Transverse colon (tissue), 4 donors: Measurements from ENCODE around the gene LHX3.
"Not testable (repeated sequence)": the region's sequence is repeated elsewhere in the genome, so short reads cannot be mapped to it uniquely, and the experiment has no call there.

Source experiments
- EP300 ChIP-seq: sonication (generic); formaldehyde crosslinking; IDR thresholded peaks from one replicate; pipeline ENCODE4 v1.6.1; 2017; ENCODE audit warnings: antibody characterized with exemption, low read depth
- POLR2A ChIP-seq: fragments of 450-650 bp; IDR thresholded peaks from one replicate; pipeline ENCODE4 v1.6.1; 2016; ENCODE audit warnings: antibody characterized with exemption, mild to moderate bottlenecking, moderate library complexity
- POLR2AphosphoS5 ChIP-seq, 3 donors: sonication (generic); formaldehyde crosslinking; IDR thresholded peaks; one replicate each; pipeline ENCODE4 v1.6.1; 2016; ENCODE audit warnings: antibody characterized with exemption in 3 of 3
- TF ChIP-seq, protein P1 (sequence below), 5 experiments: fragments of 200-600 bp in 3 of 5; fragments of 450-650 bp in 2 of 5; sonication (generic) in 3 of 5; IDR thresholded peaks; 1 replicate in 2 of 5; 2 replicates in 3 of 5; pipeline ENCODE4 v1.5.1; 2016 to 2017; ENCODE audit warnings: antibody characterized with exemption in 5 of 5, inconsistent platforms in 3 of 5, mild to moderate bottlenecking in 2 of 5, moderate library complexity in 1 of 5

GRCh38 chr9:136150664-136151213, 54.2 kb downstream of the LHX3 start:
- TF ChIP-seq, protein P1, sequence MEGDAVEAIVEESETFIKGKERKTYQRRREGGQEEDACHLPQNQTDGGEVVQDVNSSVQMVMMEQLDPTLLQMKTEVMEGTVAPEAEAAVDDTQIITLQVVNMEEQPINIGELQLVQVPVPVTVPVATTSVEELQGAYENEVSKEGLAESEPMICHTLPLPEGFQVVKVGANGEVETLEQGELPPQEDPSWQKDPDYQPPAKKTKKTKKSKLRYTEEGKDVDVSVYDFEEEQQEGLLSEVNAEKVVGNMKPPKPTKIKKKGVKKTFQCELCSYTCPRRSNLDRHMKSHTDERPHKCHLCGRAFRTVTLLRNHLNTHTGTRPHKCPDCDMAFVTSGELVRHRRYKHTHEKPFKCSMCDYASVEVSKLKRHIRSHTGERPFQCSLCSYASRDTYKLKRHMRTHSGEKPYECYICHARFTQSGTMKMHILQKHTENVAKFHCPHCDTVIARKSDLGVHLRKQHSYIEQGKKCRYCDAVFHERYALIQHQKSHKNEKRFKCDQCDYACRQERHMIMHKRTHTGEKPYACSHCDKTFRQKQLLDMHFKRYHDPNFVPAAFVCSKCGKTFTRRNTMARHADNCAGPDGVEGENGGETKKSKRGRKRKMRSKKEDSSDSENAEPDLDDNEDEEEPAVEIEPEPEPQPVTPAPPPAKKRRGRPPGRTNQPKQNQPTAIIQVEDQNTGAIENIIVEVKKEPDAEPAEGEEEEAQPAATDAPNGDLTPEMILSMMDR (IDR thresholded peaks at IDR 0.05) = not testable (repeated sequence)
- not testable (repeated sequence) for TF ChIP-seq EP300; POLR2A; POLR2AphosphoS5 (IDR thresholded peaks at IDR 0.05)
